Transverse colon (tissue), 4 donors: ENCODE data around the gene MPPED1. TPM values are rescaled to one million over a fixed set of nuclear protein-coding genes. Genes with fewer than 3 reads are reported as not detected.

Source experiments
- DNase-seq: peaks from one replicate; pipeline ENCODE4 v3.0.0-alpha.2; 2019
- H3K27ac ChIP-seq, 4 donors: fragments of 200-600 bp; sonication (generic); 2 replicates each; pipeline ENCODE4 v1.5.1; 2016 to 2018; ENCODE audit warnings: inconsistent platforms in 4 of 4
- H3K27me3 ChIP-seq: fragments of 200-600 bp; sonication (generic); 2 replicates; pipeline ENCODE4 v1.5.1; 2017; ENCODE audit warnings: inconsistent platforms
- H3K36me3 ChIP-seq, 4 donors: fragments of 200-600 bp; sonication (generic); 2 replicates each; pipeline ENCODE4 v1.5.1; 2017 to 2019; ENCODE audit warnings: inconsistent platforms in 4 of 4
- H3K4me1 ChIP-seq, 4 donors: fragments of 200-600 bp; sonication (generic); 2 replicates each; pipeline ENCODE4 v1.5.1; 2017 to 2020; ENCODE audit warnings: inconsistent platforms in 4 of 4
- H3K4me3 ChIP-seq, 4 donors: fragments of 200-600 bp; sonication (generic); 1 replicate in 1 of 4; 2 replicates in 3 of 4; pipeline versions ENCODE4 v1.5.1 to v1.6.1; 2017 to 2019; ENCODE audit warnings: inconsistent platforms in 4 of 4
- H3K9me3 ChIP-seq, 2 donors: fragments of 200-600 bp; sonication (generic); 2 replicates each; pipeline ENCODE4 v1.5.1; 2017 to 2019; ENCODE audit warnings: inconsistent platforms in 2 of 2
- CTCF ChIP-seq, 5 experiments: fragments of 200-600 bp in 3 of 5; fragments of 450-650 bp in 2 of 5; sonication (generic) in 3 of 5; IDR thresholded peaks; 1 replicate in 2 of 5; 2 replicates in 3 of 5; pipeline ENCODE4 v1.5.1; 2016 to 2017; ENCODE audit warnings: antibody characterized with exemption in 5 of 5, inconsistent platforms in 3 of 5, mild to moderate bottlenecking in 2 of 5, moderate library complexity in 1 of 5
- EP300 ChIP-seq: sonication (generic); formaldehyde crosslinking; IDR thresholded peaks from one replicate; pipeline ENCODE4 v1.6.1; 2017; ENCODE audit warnings: antibody characterized with exemption, low read depth
- POLR2A ChIP-seq: fragments of 450-650 bp; IDR thresholded peaks from one replicate; pipeline ENCODE4 v1.6.1; 2016; ENCODE audit warnings: antibody characterized with exemption, mild to moderate bottlenecking, moderate library complexity
- POLR2AphosphoS5 ChIP-seq, 3 donors: sonication (generic); formaldehyde crosslinking; IDR thresholded peaks; one replicate each; pipeline ENCODE4 v1.6.1; 2016; ENCODE audit warnings: antibody characterized with exemption in 3 of 3
- WGBS, 2 donors: methylation state at CpG; one replicate each; pipeline ENCODE4 v1.1.5; 2018; ENCODE audit warnings: low coverage in 1 of 2; 5-methylcytosine and 5-hydroxymethylcytosine counted together
- in situ Hi-C, 4 donors: fragments of 200-750 bp; cut with MboI; loops; one replicate each; pipeline versions ENCODE4 v1.15.0 to v1.15.1; 2017; ENCODE audit warnings: low sequenced_read_pairs in 3 of 4, low pct_ligation_motif_present in 1 of 4, low pct_unique_long_range_greater_than_20kb in 1 of 4
- intact Hi-C: fragments of 100-400 bp; cut with DNase I; formaldehyde crosslinking; loops from one replicate; pipeline ENCODE4 v1.15.1; 2023; ENCODE audit warnings: low total_unique reads
- total RNA-seq, 4 donors: library from RNA; depleted of rRNA; stranded (reverse); fragments of >200 nt; gene quantifications; one replicate each; pipeline ENCODE4 v1.1.0, GENCODE V29; 2016

The MPPED1 gene
- total RNA-seq, 4 donors from 2014 or later, result not detected

- peaks cover 41% of the 10 kb centered on the region for H3K27me3 ChIP-seq
- no peak for TF ChIP-seq EP300
- no peak for TF ChIP-seq POLR2A
- no peak for TF ChIP-seq POLR2AphosphoS5 (IDR thresholded peaks at IDR 0.05)
- no peak for TF ChIP-seq CTCF (IDR thresholded peaks at IDR 0.05)
- no peaks in the 10 kb centered on the region for H3K36me3 ChIP-seq
- in situ Hi-C loops, result no loop called here
- no peak overlapping the region for H3K27ac ChIP-seq
- H3K4me3 ChIP-seq, result no peak overlapping the region
- 69% methylated on average over 23 of the region's 23 CpGs; no CpG with 5 or more reads in 1 of the 2 donors for WGBS, 2 donors
- intact Hi-C loops, result no loop called here
- no peaks in the 10 kb centered on the region for H3K9me3 ChIP-seq
- H3K4me1 ChIP-seq, result no peaks in the 10 kb centered on the region
- DNase-seq, result no peak
Measured at GRCh38 chr22:43427296-43428004, 15.6 kb downstream of the MPPED1 start.

- in situ Hi-C loops, result no loop called here
- Histone ChIP-seq H3K36me3 (no peaks in the 10 kb centered on the region), H3K27ac (no peak overlapping the region), H3K4me3 (no peak overlapping the region), H3K27me3 (peaks cover 41% of the 10 kb centered on the region), H3K4me1 (no peaks in the 10 kb centered on the region), H3K9me3 (no peaks in the 10 kb centered on the region)
- DNase-seq, result no peak
- intact Hi-C loops, result no loop called here
- WGBS, 2 donors, result 80% methylated on average over 9 of the region's 10 CpGs; no CpG with 5 or more reads in 1 of the 2 donors
- TF ChIP-seq CTCF (IDR thresholded peaks at IDR 0.05) (no peak), EP300 (no peak), POLR2A (no peak), POLR2AphosphoS5 (IDR thresholded peaks at IDR 0.05) (no peak)
Measured at GRCh38 chr22:43428005-43428485, 16.2 kb downstream of the MPPED1 start.

DNA sequence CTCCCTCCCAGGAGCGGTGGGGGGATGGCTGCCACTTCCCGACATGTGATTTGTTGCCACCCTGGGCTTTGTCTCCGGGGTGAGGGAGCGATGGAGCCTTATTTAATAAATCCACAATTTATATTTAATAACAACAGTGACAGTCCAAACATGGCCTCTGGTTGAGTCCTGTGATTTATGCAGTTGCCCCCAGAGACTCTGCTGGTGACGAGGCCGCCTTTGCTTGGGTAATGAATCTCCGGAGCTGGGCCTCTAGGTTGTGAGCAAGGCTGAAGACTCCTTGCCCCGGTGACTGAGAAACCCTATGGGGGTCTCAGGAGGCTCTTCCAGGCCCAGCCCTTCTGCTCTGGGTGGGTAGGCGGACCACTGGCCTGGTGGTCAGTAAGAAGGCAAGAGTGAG is 16.7 kb downstream of the MPPED1 start:
- H3K9me3 ChIP-seq, result no peaks in the 10 kb centered on the region
- no peak overlapping the region for H3K27ac ChIP-seq
- no peaks in the 10 kb centered on the region for H3K36me3 ChIP-seq
- intact Hi-C loops (no loop called here), in situ Hi-C loops (no loop called here)
- DNase-seq, result no peak
- 77% methylated on average over 9 of the region's 9 CpGs; no CpG with 5 or more reads in 1 of the 2 donors for WGBS, 2 donors
- H3K4me1 ChIP-seq, result no peaks in the 10 kb centered on the region
- no peak for TF ChIP-seq EP300
- no peak for TF ChIP-seq POLR2A
- TF ChIP-seq CTCF (IDR thresholded peaks at IDR 0.05), result no peak
- TF ChIP-seq POLR2AphosphoS5 (IDR thresholded peaks at IDR 0.05), result no peak
- peaks cover 41% of the 10 kb centered on the region for H3K27me3 ChIP-seq
- no peak overlapping the region for H3K4me3 ChIP-seq

DNA sequence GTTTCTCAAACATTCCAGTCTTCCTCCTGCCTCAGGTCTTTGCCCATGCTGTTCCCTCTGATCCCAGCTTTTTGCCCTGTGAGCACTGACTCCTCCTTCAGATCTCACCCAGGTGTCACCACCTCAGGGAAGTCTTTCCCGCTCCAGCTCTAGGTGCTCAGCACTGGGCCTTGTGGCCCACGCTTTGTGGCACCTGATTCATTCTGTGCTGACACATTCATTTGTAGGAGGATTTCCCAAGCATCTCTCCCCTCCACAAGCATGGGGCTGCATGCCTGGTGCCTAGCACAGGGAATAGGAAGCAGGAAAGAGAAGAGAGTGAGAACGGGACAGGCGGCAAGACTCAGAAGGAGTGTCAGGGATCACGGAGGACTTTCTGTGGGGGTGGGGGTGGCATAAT is 17.6 kb downstream of the MPPED1 start:
- intact Hi-C loops (no loop called here), in situ Hi-C loops (no loop called here)
- no peak for TF ChIP-seq POLR2AphosphoS5 (IDR thresholded peaks at IDR 0.05)
- no peak for TF ChIP-seq EP300
- no peak for TF ChIP-seq CTCF (IDR thresholded peaks at IDR 0.05)
- TF ChIP-seq POLR2A, result no peak
- H3K36me3 ChIP-seq, result no peaks in the 10 kb centered on the region
- H3K4me3 ChIP-seq, result no peak overlapping the region
- H3K4me1 ChIP-seq, result no peaks in the 10 kb centered on the region
- no peaks in the 10 kb centered on the region for H3K9me3 ChIP-seq
- no peak overlapping the region for H3K27ac ChIP-seq
- 80 to 82% methylated on average over 2 to 5 of the region's 5 CpGs for WGBS, 2 donors
- DNase-seq, result no peak
- H3K27me3 ChIP-seq, result peaks cover 41% of the 10 kb centered on the region
